Vagina (tissue), 2 donors: ENCODE data around the gene PREB. TPM values are rescaled to one million over a fixed set of nuclear protein-coding genes. Genes with fewer than 3 reads are reported as not detected.

ENCODE experiments used
- DNase-seq, 2 donors: peaks; one replicate each; pipeline ENCODE4 v3.0.0-alpha.2; 2017; ENCODE audit errors: extremely low spot score in 2 of 2
- H3K27ac ChIP-seq: fragments of 200-600 bp; sonication (generic); one replicate; pipeline ENCODE4 v1.5.1; 2019
- H3K27me3 ChIP-seq: fragments of 200-600 bp; sonication (generic); one replicate; pipeline ENCODE4 v1.5.1; 2019
- H3K36me3 ChIP-seq, 2 donors: fragments of 200-600 bp; sonication (generic); one replicate each; pipeline ENCODE4 v1.5.1; 2017 to 2019
- H3K4me1 ChIP-seq: fragments of 200-600 bp; sonication (generic); one replicate; pipeline ENCODE4 v1.5.1; 2019
- H3K4me3 ChIP-seq, 2 donors: fragments of 200-600 bp; sonication (generic); 1 replicate in 1 of 2; 2 replicates in 1 of 2; pipeline ENCODE4 v1.5.1; 2016 to 2019
- H3K9me3 ChIP-seq: fragments of 200-600 bp; sonication (generic); one replicate; pipeline ENCODE4 v1.5.1; 2019
- POLR2A ChIP-seq, 2 donors: fragments of 450-650 bp; IDR thresholded peaks; one replicate each; pipeline ENCODE4 v1.6.1; 2017; ENCODE audit warnings: antibody characterized with exemption in 2 of 2, mild to moderate bottlenecking in 2 of 2, moderate library complexity in 2 of 2
- POLR2AphosphoS5 ChIP-seq, 2 donors: sonication (generic); formaldehyde crosslinking; IDR thresholded peaks; one replicate each; pipeline ENCODE4 v1.9.0; 2017; ENCODE audit warnings: antibody characterized with exemption in 2 of 2, mild to moderate bottlenecking in 2 of 2, low read depth in 1 of 2; ENCODE audit not compliant: insufficient read depth in 1 of 2
- intact Hi-C: fragments of 100-400 bp; cut with DNase I; formaldehyde crosslinking; loops from one replicate; pipeline ENCODE4 v1.15.1; 2023
- total RNA-seq: library from RNA; depleted of rRNA; stranded (reverse); fragments of >200 nt; gene quantifications from one replicate; pipeline ENCODE4 v1.2.3, GENCODE V29; 2016
- TF ChIP-seq, protein P1 (sequence below), 3 experiments: fragments of 450-650 bp in 2 of 3; fragments of 200-600 bp in 1 of 3; sonication (generic) in 1 of 3; IDR thresholded peaks; one replicate each; pipeline ENCODE4 v1.5.1; 2017 to 2019; ENCODE audit warnings: antibody characterized with exemption in 3 of 3, mild to moderate bottlenecking in 2 of 3, moderate library complexity in 2 of 3

Gene PREB
- total RNA-seq, 1 donor from 2014 or later, result 57.5 TPM

DNA sequence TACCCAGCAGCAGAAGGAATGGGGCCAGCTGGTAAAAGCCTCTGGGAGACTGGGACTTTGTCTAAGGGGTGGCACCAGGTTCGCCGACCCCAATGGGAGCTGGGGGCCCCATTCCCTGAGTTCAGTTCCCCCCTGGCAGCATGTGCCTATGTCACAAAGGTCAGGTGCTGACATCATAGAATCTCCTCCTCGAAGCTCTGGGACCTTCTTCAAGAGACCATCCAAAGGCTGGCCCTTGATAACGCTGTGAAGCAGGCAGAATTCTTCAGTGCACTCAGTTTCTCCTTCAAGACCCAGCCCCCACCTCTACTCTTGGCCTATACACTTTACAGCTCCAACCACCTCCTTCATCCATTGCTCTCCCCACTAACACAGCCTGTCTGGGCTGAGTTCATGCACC lies 4.9 kb upstream of the PREB start, which contains the start of gene PRR30:
Gene PRR30, minus strand, starts transcription at position 101 of the 400 bp plus-strand sequence. CDS start 1,081 bp downstream, outside the sequence.
- Histone ChIP-seq H3K36me3 (no peaks in the 10 kb centered on the region), H3K27me3 (no peaks in the 10 kb centered on the region), H3K4me3 (no peak within 1 kb of the TSS), H3K9me3 (no peaks in the 10 kb centered on the region), H3K4me1 (no peaks in the 10 kb centered on the region), H3K27ac (no peak within 1 kb of the TSS)
- intact Hi-C loops, result no loop called here
- TF ChIP-seq, protein P1, sequence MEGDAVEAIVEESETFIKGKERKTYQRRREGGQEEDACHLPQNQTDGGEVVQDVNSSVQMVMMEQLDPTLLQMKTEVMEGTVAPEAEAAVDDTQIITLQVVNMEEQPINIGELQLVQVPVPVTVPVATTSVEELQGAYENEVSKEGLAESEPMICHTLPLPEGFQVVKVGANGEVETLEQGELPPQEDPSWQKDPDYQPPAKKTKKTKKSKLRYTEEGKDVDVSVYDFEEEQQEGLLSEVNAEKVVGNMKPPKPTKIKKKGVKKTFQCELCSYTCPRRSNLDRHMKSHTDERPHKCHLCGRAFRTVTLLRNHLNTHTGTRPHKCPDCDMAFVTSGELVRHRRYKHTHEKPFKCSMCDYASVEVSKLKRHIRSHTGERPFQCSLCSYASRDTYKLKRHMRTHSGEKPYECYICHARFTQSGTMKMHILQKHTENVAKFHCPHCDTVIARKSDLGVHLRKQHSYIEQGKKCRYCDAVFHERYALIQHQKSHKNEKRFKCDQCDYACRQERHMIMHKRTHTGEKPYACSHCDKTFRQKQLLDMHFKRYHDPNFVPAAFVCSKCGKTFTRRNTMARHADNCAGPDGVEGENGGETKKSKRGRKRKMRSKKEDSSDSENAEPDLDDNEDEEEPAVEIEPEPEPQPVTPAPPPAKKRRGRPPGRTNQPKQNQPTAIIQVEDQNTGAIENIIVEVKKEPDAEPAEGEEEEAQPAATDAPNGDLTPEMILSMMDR (IDR thresholded peaks at IDR 0.05), result no peak
- TF ChIP-seq POLR2A (IDR thresholded peaks at IDR 0.05) (no peak), POLR2AphosphoS5 (IDR thresholded peaks at IDR 0.05; ENCODE audit: insufficient read depth in 1 of 2, low read depth in 1 of 2) (no peak)
- DNase-seq, result peak in 1 of 2 donors; percentile 77

DNA sequence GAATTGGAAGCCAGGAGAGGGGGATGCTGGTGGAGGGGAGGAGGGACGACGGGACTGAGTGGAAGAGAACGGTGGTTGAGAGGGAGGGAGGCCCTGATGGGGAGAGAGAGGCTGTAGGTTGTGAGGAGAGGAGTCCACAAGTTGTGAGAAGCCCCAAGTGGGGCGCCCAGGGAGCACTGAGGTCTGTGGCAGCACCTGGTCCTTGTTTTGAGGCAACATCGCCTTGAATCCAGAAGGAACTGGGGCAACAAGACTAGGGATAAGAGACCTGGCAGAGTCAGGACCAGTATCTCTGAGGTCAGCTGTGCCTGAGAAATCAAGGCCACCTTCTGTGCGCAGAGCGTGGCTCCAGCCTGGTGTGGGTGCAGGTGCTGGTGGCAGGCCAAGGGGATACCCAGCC lies 3.7 kb upstream of the PREB start:
- intact Hi-C loops, result no loop called here

DNA sequence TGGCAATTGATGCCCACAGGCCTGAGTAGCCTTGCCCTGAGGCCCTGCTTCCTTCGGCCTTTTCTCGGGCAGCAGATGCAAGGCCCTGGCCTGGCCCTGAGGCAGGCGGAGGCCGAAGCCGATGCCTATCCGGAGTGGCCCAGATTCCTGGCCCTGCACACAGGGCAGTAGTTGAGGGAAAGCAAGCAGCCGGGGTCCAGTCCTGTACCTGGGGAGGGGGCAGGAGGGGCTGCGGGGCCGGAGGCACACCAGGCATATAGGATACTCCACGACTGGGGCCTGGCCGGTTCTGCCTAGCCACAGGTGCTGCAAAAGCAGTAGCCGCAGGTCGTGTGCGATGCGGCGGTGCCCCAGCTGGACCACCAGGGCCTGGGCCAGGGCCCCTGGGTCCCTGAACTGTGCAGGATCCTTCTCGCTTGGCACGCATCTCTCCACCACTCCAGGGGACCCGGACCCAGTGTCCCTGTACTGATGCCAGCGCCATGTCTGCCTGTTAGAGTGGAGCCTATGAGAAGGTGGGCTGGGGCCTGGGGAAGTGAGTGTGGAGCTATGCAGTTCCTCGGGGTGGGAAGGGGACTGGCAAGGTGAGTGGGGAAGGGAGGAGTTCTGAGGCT lies 3.0 kb upstream of the PREB start:
- no peak for TF ChIP-seq POLR2AphosphoS5 (IDR thresholded peaks at IDR 0.05; ENCODE audit: insufficient read depth in 1 of 2, low read depth in 1 of 2)
- TF ChIP-seq, protein P1 (IDR thresholded peaks at IDR 0.05), result no peak
- H3K27ac ChIP-seq, result no peak overlapping the region
- intact Hi-C loops, result no loop called here
- no peaks in the 10 kb centered on the region for H3K9me3 ChIP-seq
- H3K36me3 ChIP-seq, result no peaks in the 10 kb centered on the region
- H3K27me3 ChIP-seq, result no peaks in the 10 kb centered on the region
- H3K4me3 ChIP-seq, result no peak overlapping the region
- peak in 1 of 2 donors; percentile 90 for DNase-seq
- peaks cover 16% of the 10 kb centered on the region for H3K4me1 ChIP-seq

More for the DNA sequence above, 3.7 kb upstream of the PREB start:
- DNase-seq, result peak in 1 of 2 donors; percentile 91
- Histone ChIP-seq H3K4me3 (no peak overlapping the region), H3K9me3 (no peaks in the 10 kb centered on the region), H3K4me1 (peaks cover 9% of the 10 kb centered on the region), H3K27me3 (no peaks in the 10 kb centered on the region), H3K27ac (no peak overlapping the region), H3K36me3 (no peaks in the 10 kb centered on the region)
- TF ChIP-seq, protein P1 (IDR thresholded peaks at IDR 0.05), result no peak
- TF ChIP-seq POLR2A (IDR thresholded peaks at IDR 0.05) (no peak), POLR2AphosphoS5 (IDR thresholded peaks at IDR 0.05; ENCODE audit: insufficient read depth in 1 of 2, low read depth in 1 of 2) (no peak)

DNA sequence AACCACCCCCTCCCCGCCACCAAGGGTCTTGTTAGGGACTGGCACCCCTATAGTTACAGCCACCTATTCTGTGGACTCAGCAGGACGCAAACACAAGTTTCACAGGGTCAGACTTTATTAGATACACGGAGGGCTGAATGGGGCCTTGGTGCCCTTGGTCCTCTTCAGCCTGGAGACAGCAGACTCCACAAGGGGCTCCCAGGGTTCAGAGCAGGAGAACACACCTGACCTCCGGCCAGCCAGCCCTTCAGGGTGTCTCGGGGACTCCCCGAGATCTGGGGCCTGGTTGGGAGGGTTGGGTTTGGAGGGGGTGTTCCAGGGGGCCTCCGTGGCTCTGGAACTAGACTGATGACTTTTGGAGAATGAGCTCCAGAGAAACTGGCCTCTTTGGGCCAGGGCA lies 2.3 kb upstream of the PREB start:
- Histone ChIP-seq H3K4me1 (peaks cover 20% of the 10 kb centered on the region), H3K4me3 (no peak overlapping the region), H3K27me3 (no peaks in the 10 kb centered on the region), H3K27ac (no peak overlapping the region), H3K36me3 (peaks cover 0 to 6% of the 10 kb centered on the region in 2 donors), H3K9me3 (no peaks in the 10 kb centered on the region)
- peak in 1 of 2 donors; percentile 79 for DNase-seq
- TF ChIP-seq, protein P1 (IDR thresholded peaks at IDR 0.05), result no peak
- TF ChIP-seq POLR2AphosphoS5 (IDR thresholded peaks at IDR 0.05; ENCODE audit: insufficient read depth in 1 of 2, low read depth in 1 of 2) (no peak), POLR2A (IDR thresholded peaks at IDR 0.05) (no peak)
- intact Hi-C loops, result no loop called here

DNA sequence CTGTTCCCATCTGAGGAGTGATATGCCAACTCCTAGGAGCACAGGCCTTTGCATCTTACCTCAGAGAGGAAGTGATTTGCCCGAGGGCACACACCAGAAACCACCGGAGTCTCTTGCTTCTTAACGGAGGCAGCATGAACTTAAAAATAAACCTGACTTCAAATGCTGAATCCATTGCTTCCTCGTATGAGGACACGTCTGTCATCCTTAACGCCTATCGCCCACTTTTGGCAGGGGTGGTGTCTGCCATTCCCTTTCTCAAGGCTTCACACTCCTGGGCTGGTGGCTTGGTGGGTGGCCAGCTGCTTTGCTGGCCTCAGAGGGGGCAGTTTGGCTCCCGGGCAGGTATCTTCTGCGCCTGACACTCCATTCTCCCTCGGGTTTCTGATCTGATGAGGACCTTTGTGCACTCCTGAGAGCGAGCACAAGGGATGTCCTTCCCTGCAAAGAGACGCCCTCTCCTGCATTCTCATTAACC lies 1.1 kb upstream of the PREB start:
- Histone ChIP-seq H3K4me1 (peaks cover 20% of the 10 kb centered on the region), H3K9me3 (no peaks in the 10 kb centered on the region), H3K4me3 (no peak overlapping the region), H3K27ac (no peak overlapping the region), H3K27me3 (no peaks in the 10 kb centered on the region), H3K36me3 (peaks cover 0 to 19% of the 10 kb centered on the region in 2 donors)
- no peak for DNase-seq
- TF ChIP-seq, protein P1 (IDR thresholded peaks at IDR 0.05), result no peak
- no peak for TF ChIP-seq POLR2A (IDR thresholded peaks at IDR 0.05)
- TF ChIP-seq POLR2AphosphoS5 (IDR thresholded peaks at IDR 0.05; ENCODE audit: insufficient read depth in 1 of 2, low read depth in 1 of 2), result no peak
- intact Hi-C loops, result no loop called here
